ENCODE results near the gene SEMA6B. TPM values are rescaled to one million over a fixed set of nuclear protein-coding genes. Genes with fewer than 3 reads are reported as not detected.
"Not testable (repeated sequence)": the region's sequence is repeated elsewhere in the genome, so short reads cannot be mapped to it uniquely, and the experiment has no call there.

Gene SEMA6B
- total and polyA plus RNA-seq, 10 donors: 5.5 to 85.0 (median 46.5) TPM

DNA sequence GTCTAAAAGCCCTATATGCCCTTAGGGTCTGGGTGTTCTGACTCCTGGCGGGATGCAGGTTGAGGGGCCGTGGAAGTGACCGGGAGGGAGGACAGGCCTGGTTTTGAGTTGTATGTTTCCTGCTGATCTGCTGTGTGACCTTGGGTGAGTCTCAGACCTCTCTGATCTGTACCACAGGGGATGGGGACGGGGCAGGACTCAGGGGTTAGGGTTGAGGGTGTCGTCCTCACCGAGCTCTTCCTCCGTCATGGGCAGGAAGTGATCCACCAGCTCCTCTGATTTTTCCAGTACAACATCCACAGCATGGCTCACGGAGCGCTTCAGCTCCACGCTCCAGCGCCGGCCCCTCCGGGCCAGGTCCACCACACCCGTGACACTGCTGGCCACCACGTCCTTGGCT is 30.6 kb downstream of the SEMA6B start:
- intact Hi-C loops (cut with DNase I; ENCODE audit: low total_unique reads): loop anchor here (10.0 kb wide), 1 partner anchor 264 kb away; no protein-coding TSS in a partner anchor
- WGBS, 5 donors: 64 to 77% (median 70%) methylated on average over 5 to 15 of the region's 15 CpGs
- H3K4me3 ChIP-seq: no peak overlapping the region
- TF ChIP-seq, protein P1, sequence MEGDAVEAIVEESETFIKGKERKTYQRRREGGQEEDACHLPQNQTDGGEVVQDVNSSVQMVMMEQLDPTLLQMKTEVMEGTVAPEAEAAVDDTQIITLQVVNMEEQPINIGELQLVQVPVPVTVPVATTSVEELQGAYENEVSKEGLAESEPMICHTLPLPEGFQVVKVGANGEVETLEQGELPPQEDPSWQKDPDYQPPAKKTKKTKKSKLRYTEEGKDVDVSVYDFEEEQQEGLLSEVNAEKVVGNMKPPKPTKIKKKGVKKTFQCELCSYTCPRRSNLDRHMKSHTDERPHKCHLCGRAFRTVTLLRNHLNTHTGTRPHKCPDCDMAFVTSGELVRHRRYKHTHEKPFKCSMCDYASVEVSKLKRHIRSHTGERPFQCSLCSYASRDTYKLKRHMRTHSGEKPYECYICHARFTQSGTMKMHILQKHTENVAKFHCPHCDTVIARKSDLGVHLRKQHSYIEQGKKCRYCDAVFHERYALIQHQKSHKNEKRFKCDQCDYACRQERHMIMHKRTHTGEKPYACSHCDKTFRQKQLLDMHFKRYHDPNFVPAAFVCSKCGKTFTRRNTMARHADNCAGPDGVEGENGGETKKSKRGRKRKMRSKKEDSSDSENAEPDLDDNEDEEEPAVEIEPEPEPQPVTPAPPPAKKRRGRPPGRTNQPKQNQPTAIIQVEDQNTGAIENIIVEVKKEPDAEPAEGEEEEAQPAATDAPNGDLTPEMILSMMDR (IDR thresholded peaks at IDR 0.05 in 8 of 11, conservative IDR thresholded peaks at IDR 0.05 in 3 of 11): no peak
- TF ChIP-seq POLR2A (IDR thresholded peaks at IDR 0.05): no peak
- TF ChIP-seq POLR2AphosphoS5 (IDR thresholded peaks at IDR 0.05): no peak
- H3K4me1 ChIP-seq: peaks cover 0 to 23% (median 4%) of the 10 kb centered on the region in 6 donors
- no peak for DNase-seq
- H3K27me3 ChIP-seq (replicated peaks in 1 of 7): peaks cover 0 to 6% (median 0%) of the 10 kb centered on the region in 7 donors
- no peaks in the 10 kb centered on the region for H3K9me3 ChIP-seq
- no peaks in the 10 kb centered on the region for H3K36me3 ChIP-seq
- H3K27ac ChIP-seq: no peak overlapping the region

DNA sequence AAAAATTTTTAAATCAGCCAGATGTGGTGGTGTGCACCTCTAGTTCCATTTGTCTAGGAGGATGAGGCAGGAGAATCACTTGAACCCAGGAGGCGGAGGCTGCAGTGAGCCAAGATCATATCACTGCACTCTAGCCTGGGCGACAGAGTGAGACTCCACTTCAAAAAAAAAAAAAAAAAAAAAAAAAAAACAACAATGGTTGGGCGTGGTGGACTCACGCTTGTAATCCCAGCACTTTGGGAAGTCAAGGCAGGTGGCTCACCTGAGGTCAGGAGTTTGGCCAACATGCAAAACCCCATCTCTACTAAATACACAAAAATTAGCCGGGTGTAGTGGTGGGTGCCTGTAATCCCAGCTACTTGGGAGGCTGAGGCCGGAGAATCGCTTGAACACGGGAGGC is 32.1 kb downstream of the SEMA6B start:
- H3K27me3 ChIP-seq (replicated peaks in 1 of 7): peaks cover 0 to 13% (median 0%) of the 10 kb centered on the region in 7 donors
- peaks cover 0 to 25% (median 4%) of the 10 kb centered on the region in 6 donors for H3K4me1 ChIP-seq
- H3K36me3 ChIP-seq, H3K4me3 ChIP-seq, H3K27ac ChIP-seq, H3K9me3 ChIP-seq, DNase-seq: not testable (repeated sequence)
- intact Hi-C loops (cut with DNase I; ENCODE audit: low total_unique reads): loop anchor here (10.0 kb wide), 1 partner anchor 263 kb away; no protein-coding TSS in a partner anchor
- WGBS, 5 donors: 84 to 93% (median 91%) methylated on average over 8 of the region's 8 CpGs

DNA sequence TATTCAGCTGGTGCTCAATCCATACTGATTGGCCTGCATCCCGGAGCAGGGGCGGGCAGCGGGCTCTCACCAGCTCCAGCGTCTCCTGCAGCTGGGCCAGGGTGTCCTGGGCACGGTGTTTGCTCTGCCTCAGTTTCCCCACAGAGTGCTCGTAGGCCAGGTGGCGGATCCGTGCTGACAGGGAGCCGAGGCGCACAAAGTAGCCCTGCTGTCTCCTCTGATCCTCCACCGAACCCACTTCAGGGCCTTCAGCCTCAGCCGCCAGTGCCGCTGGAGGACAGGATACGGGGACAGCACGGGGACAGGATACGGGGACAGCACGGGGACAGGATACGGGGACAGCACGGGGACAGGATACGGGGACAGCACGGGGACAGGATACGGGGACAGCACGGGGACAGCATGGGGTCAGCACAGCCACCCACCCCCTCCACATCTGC is 33.9 kb downstream of the SEMA6B start:
- Histone ChIP-seq H3K27ac (peak overlapping the region in 2 of 8 donors; percentile 19 to 27), H3K9me3 (no peaks in the 10 kb centered on the region), H3K27me3 (replicated peaks in 1 of 7) (peaks cover 0 to 23% (median 0%) of the 10 kb centered on the region in 7 donors), H3K4me1 (peaks cover 0 to 18% (median 2%) of the 10 kb centered on the region in 6 donors), H3K4me3 (peak overlapping the region in 2 of 8 donors; percentile 23 to 45), H3K36me3 (no peaks in the 10 kb centered on the region)
- intact Hi-C loops (cut with DNase I; ENCODE audit: low total_unique reads): loop anchor here (10.0 kb wide), 1 partner anchor 261 kb away; no protein-coding TSS in a partner anchor
- 53 to 74% (median 55%) methylated on average over 19 to 23 of the region's 23 CpGs for WGBS, 5 donors
- no peak for DNase-seq
- TF ChIP-seq, protein P1 (IDR thresholded peaks at IDR 0.05 in 8 of 11, conservative IDR thresholded peaks at IDR 0.05 in 3 of 11): no peak
- peak in 1 of 3 donors; percentile 5 for TF ChIP-seq POLR2AphosphoS5 (IDR thresholded peaks at IDR 0.05)

DNA sequence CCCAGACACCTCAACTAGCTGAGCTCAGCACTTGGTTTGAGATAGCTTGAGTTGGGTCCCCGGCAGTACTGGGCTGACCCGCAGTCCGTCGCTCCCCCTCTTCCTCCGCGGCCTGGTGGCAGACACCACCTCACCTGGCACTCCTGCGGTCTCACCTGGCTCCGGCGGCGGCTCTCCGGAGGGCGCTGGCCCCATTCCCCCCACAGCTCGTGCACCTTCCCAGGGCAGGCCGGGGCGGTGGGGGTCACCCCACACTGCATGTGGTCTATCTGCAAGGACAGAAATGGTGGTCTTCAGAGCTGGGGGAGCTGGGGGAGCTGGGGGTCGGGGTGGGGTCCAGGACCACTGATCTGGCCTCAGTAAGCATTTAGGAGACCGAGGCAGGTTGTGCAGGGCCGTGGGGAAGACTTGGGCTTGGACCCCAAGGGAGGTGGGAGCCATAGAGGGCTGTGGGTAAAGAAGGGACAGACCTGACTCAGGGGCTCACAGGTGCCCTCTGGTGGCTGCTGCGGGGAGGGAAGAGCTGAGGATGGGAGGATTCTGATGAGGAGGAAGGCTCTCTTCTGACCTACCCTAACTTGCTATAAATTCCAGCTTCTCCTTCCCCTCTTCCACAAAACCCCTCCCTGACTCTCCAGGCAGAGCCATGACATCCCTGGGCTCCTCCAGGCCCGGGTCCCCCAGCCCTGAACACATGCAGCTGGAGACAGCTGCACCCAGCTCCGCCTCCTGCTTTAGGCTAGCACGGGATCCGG is 34.5 kb downstream of the SEMA6B start:
- intact Hi-C loops (cut with DNase I; ENCODE audit: low total_unique reads): loop anchor here (10.0 kb wide), 1 partner anchor 260 kb away; no protein-coding TSS in a partner anchor
- H3K9me3 ChIP-seq: no peaks in the 10 kb centered on the region
- peak overlapping the region in 2 of 8 donors; percentile 23 to 45 for H3K4me3 ChIP-seq
- H3K4me1 ChIP-seq: peaks cover 0 to 18% (median 2%) of the 10 kb centered on the region in 6 donors
- TF ChIP-seq, protein P1 (IDR thresholded peaks at IDR 0.05 in 8 of 11, conservative IDR thresholded peaks at IDR 0.05 in 3 of 11): peak; percentile 42 to 90 (median 70)
- TF ChIP-seq POLR2AphosphoS5 (IDR thresholded peaks at IDR 0.05) (no peak), POLR2A (IDR thresholded peaks at IDR 0.05) (no peak)
- no peaks in the 10 kb centered on the region for H3K36me3 ChIP-seq
- H3K27ac ChIP-seq: peak overlapping the region in 2 of 8 donors; percentile 19 to 27
- peaks cover 0 to 23% (median 0%) of the 10 kb centered on the region in 7 donors for H3K27me3 ChIP-seq (replicated peaks in 1 of 7)
- 65 to 70% (median 69%) methylated on average over 23 of the region's 23 CpGs for WGBS, 5 donors
- DNase-seq: peak; percentile 90

All from spleen (tissue), 11 donors.